Measurements from ENCODE around the gene TNIP3.
"Not testable (repeated sequence)": the region's sequence is repeated elsewhere in the genome, so short reads cannot be mapped to it uniquely, and the experiment has no call there.

Gene TNIP3, protein sequence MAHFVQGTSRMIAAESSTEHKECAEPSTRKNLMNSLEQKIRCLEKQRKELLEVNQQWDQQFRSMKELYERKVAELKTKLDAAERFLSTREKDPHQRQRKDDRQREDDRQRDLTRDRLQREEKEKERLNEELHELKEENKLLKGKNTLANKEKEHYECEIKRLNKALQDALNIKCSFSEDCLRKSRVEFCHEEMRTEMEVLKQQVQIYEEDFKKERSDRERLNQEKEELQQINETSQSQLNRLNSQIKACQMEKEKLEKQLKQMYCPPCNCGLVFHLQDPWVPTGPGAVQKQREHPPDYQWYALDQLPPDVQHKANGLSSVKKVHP

DNA sequence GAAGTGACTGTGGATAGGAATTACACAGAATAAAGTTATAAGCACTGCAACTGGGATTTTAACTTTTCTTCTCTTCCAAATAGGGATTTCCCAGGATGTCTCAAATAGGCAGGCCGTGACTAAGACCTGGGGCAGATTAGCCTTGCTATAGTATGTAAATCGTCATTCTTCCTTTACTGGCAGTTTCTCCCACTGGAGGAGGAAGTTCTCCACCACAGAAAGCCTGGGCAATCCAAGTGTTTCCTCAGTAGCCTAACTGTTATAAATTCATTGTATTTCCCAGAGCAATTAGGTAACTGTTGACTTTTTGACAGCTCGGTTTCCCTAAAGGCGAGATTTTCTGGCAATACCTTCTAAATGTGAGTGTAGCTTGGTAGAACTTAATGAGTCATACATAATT lies at the start of gene TNIP3:
Gene TNIP3, minus strand, starts transcription at position 31 of the 400 bp plus-strand sequence. CDS start 196 bp downstream, outside the sequence.
- no peak for TF ChIP-seq ZFX (IDR thresholded peaks at IDR 0.05; ENCODE audit: borderline replicate concordance)
- TF ChIP-seq, protein P1, sequence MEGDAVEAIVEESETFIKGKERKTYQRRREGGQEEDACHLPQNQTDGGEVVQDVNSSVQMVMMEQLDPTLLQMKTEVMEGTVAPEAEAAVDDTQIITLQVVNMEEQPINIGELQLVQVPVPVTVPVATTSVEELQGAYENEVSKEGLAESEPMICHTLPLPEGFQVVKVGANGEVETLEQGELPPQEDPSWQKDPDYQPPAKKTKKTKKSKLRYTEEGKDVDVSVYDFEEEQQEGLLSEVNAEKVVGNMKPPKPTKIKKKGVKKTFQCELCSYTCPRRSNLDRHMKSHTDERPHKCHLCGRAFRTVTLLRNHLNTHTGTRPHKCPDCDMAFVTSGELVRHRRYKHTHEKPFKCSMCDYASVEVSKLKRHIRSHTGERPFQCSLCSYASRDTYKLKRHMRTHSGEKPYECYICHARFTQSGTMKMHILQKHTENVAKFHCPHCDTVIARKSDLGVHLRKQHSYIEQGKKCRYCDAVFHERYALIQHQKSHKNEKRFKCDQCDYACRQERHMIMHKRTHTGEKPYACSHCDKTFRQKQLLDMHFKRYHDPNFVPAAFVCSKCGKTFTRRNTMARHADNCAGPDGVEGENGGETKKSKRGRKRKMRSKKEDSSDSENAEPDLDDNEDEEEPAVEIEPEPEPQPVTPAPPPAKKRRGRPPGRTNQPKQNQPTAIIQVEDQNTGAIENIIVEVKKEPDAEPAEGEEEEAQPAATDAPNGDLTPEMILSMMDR (IDR thresholded peaks at IDR 0.05) = no peak
- H3K27ac ChIP-seq = no peak within 1 kb of the TSS

DNA sequence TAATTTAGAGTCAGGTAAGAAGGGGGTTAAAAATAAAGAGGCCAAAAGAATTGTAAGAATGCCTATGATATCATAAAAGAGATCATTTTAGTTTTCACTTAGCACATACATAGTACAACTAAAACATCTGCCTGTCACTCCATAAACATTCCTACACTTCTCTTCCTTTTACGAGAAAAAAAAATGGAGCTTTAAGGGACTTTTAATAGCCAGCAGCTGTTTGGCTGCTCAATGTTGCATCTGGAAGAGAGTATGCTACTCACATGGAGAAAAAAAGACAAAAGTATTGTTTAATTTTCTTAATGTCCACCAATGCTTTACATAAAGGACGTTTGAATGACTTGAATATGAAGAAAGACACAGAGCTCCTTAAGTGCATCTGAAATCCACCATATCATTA lies 48.7 kb upstream of the TNIP3 start:
- TF ChIP-seq, protein P1 (IDR thresholded peaks at IDR 0.05) = no peak
- TF ChIP-seq ZFX (IDR thresholded peaks at IDR 0.05; ENCODE audit: borderline replicate concordance) = no peak
- no peak overlapping the region for H3K27ac ChIP-seq

DNA sequence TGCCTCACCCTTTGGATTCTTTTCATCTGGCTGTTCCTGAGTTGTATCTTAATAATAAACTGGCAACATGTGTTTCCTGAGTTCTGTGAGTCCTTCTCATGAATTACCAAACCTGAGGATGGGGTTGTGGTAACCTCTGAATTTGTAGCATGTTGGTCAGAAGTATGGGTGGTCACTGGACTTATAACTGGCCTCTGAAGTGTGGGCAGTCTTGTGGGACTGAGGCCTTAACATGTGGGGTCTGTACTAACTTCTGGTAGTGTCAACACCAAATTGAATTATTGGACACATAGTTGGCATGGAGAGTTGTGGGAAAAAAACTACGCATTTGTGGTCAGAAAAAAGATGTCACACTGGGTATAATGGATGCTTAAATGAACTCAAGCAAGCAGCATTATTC lies 45.0 kb upstream of the TNIP3 start:
- TF ChIP-seq ZFX (IDR thresholded peaks at IDR 0.05; ENCODE audit: borderline replicate concordance) = no peak
- TF ChIP-seq, protein P1 (IDR thresholded peaks at IDR 0.05) = no peak
- H3K27ac ChIP-seq = no peak overlapping the region

DNA sequence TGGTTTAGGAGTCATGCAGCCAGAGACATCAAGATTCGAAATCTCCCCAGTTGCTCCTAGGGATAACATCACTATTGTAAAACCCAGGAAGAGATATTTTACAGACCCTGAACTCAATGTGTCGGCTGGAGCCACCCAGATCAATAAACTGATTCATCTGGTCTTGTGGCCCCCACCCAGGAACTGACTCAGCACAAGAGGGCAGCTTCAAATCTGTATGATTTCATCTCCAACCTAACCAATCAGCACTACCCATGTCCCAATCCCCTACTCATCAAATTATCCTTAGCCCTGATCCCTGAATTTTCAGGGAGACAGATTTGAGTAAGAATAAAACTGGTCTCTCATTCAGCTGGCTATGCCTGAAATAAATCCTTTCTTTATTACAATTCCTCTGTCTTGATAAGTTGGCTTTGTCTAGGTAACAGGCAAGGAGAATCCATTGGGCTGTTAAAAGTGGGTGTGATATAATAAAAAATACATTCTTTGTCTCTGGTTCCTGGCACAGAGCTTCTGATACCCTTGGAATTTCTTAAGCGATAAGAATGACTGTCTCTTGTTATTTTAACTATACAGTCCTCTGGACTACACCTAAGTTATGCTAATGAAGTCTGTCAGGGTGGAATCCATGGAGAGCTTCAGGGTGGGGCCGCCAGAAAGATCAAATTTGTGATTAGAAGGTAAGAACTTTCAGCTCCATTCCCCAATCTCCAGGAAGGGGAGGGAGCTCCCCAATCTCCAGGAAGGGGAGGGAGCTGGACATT lies 44.3 kb upstream of the TNIP3 start:
- no peak overlapping the region for H3K27ac ChIP-seq
- no peak for TF ChIP-seq ZFX (IDR thresholded peaks at IDR 0.05; ENCODE audit: borderline replicate concordance)
- TF ChIP-seq, protein P1 (IDR thresholded peaks at IDR 0.05) = no peak

DNA sequence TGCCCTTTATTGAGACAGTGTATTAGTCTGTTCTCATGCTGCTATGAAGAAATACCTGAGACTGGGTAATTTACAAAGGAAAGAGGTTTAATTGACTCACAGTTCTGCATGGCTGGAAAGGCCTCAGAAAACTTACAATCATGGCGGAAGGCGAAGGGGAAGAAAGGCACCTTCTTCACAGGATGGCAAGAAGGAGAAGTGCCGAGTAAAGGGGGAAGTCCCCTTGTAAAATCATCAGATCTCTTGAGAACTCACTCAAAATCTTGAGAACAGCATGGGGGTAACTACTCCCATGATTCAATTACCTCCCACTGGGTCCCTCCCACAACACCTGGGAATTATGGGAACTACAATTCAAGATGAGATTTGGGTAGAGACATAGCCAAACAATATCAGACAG lies 41.7 kb upstream of the TNIP3 start:
- H3K27ac ChIP-seq = not testable (repeated sequence)

DNA sequence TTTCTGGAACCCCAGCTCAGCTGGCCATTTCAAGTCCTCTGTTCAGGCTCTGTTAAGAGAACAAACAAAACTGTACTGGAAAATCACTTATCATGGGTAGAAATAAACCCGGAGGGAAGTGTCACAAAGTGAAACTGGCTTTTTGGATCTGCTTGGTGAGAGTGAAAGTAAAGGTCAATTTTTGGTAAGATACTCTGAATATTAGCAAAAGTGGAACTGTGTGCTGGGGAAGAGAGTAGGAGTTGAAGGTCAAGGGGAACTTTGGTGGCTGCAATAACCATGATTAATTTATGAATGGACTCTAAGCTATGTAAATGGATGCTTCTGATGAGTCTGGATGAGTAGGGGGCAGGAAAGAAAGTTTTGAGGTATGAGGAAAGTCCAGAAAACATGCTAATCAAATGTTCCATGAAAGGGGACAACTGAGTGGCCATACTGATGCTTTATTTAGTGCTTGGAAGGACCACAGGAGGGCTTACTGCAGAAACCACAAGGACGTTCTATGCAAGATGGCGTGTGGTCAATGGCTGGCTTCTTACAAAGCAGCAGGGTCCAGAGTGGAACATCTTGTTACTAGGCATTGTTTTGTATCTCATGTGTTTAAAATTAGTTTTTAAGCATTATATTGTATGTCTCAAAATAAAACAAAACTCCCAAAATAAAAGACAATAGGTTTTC lies 36.8 kb upstream of the TNIP3 start:
- no peak overlapping the region for H3K27ac ChIP-seq
- TF ChIP-seq, protein P1 (IDR thresholded peaks at IDR 0.05) = no peak
- TF ChIP-seq ZFX (IDR thresholded peaks at IDR 0.05; ENCODE audit: borderline replicate concordance) = no peak

DNA sequence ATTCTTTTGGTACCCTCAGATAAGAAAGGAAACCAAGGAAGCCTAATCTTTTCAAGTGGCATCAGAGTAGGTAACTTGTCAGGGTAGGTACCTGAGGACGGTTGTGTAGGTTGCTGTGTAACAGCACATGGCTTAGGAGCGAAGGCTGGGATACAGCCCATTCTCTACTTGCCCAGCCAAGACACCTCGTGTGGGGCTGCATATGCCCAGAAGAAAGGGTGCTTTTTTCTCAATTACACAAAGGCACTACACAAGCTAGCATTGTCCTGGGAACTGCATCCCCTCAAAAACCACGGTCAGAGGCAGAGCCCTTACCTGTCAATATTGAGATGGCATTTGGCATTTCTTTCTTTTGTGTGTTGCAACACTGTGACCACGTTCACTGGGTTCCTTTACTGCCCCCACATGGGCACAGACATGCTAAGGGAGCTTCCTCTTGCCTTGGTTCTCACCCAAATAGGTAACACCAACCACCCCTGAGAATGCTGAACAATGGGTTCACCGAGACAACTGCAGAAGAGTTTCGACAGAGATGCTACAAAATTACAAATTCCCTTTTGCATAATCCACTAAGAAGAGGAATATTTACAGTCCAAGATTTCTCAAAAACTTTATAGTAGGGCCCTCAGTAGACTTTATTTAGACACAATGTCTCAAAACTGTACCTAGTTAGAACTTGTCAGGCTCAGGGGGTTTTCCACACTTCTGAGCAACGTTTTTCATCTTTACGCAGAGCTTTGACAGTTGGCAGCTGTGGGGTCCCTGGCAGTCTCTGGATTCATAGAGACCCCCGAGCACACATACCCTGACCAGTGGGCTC lies 35.8 kb upstream of the TNIP3 start:
- TF ChIP-seq ZFX (IDR thresholded peaks at IDR 0.05; ENCODE audit: borderline replicate concordance) = no peak
- TF ChIP-seq, protein P1 (IDR thresholded peaks at IDR 0.05) = no peak
- H3K27ac ChIP-seq = no peak overlapping the region

Data from 22Rv1 (cell line).